ENCODE measurements around the gene LRRC75A.
A peak's percentile ranks its signal among the peaks of the same experiment; 100 is the strongest.

The LRRC75A gene

GRCh38 chr17:16484445-16485175 lies 7.4 kb downstream of the LRRC75A start:
- CTCF ChIA-PET, result interaction anchor here (1.1 to 1.5 kb wide), 3 partner anchors 12 to 32 kb away, joined by 3 to 5 read pairs (median 3); no protein-coding TSS in a partner anchor
- POLR2A ChIA-PET, result interaction anchor here (0.6 to 0.8 kb wide), 2 partner anchors 104 to 766 kb away, joined by 3 read pairs; no protein-coding TSS in a partner anchor

GRCh38 chr17:16483021-16483645 lies 8.9 kb downstream of the LRRC75A start:
- no peak for TF ChIP-seq CTCF (IDR thresholded peaks at IDR 0.05; ENCODE audit: insufficient read depth, low read length, missing control alignments)
- DNase-seq (ENCODE audit: low read depth, low spot score), result no peak
- ChIA-PET POLR2A (no interaction called here), CTCF (interaction anchor here (0.9 kb wide), 1 partner anchor 28 kb away, joined by 3 read pairs; no protein-coding TSS in a partner anchor)
- H3K4me3 ChIP-seq (ENCODE audit: low read depth, low read length), result no peak overlapping the region

More at GRCh38 chr17:16484445-16485175, 7.4 kb downstream of the LRRC75A start:
- TF ChIP-seq CTCF (IDR thresholded peaks at IDR 0.05; ENCODE audit: insufficient read depth, low read length, missing control alignments), result no peak
- peak overlapping the region; percentile 20; the same call in 1 of the 2 replicates for H3K4me3 ChIP-seq (ENCODE audit: low read depth, low read length)
- DNase-seq (ENCODE audit: low read depth, low spot score), result no peak

DNA sequence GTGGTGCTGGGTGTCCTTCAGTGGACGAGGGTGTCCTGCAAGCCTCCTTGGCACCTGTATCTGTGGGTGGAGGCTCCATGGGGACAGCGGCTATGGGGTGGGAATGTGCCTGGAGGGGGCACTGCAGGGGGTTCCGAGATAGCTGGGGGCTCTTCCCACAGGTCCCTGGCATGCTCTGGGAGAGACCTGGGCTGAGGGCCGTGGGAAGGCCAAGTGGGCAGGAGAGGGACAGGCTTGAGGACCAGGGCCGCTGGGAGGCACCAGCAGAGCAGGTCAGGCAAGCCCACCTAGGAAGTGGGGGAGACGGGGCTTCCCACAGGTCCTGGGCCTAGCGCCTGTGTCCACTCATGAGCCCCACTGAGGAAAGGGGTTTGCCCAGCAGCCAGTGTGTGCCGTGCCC lies 9.7 kb downstream of the LRRC75A start:
- POLR2A ChIA-PET, result no interaction called here
- no peak for TF ChIP-seq CTCF (IDR thresholded peaks at IDR 0.05; ENCODE audit: insufficient read depth, low read length, missing control alignments)
- CTCF ChIA-PET, result interaction anchor here (0.9 kb wide), 1 partner anchor 27 kb away, joined by 3 read pairs; no protein-coding TSS in a partner anchor
- DNase-seq (ENCODE audit: low read depth, low spot score), result no peak
- no peak overlapping the region for H3K4me3 ChIP-seq (ENCODE audit: low read depth, low read length)

- DNase-seq (ENCODE audit: low read depth, low spot score), result no peak
- H3K4me3 ChIP-seq (ENCODE audit: low read depth, low read length), result no peak overlapping the region
- ChIA-PET CTCF (interaction anchor here (1.9 kb wide), 1 partner anchor 28 kb away, joined by 7 read pairs; no protein-coding TSS in a partner anchor), POLR2A (no interaction called here)
- TF ChIP-seq CTCF (IDR thresholded peaks at IDR 0.05; ENCODE audit: insufficient read depth, low read length, missing control alignments), result no peak
Measured at GRCh38 chr17:16480995-16481394, 11.0 kb downstream of the LRRC75A start.

DNA sequence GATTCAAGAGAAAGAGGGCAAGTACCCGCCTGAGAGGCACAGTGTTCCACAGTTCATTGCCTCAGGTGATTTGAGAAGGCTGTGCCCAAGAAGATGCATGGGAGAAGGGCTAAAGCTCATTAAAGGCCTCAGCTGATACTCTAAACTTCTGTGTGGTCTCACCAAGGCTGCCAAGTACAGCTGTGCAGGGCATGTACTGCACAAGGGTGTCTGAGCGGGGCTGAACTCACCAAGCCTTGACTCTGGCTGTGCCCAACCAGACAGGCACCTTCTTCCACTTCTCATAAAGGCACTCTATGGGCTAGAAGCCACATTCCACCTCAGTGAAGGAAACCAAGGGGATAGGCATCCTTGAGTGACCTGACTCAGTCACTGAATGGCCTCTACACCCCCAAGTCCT lies 12.7 kb downstream of the LRRC75A start:
- no peak for TF ChIP-seq CTCF (IDR thresholded peaks at IDR 0.05; ENCODE audit: insufficient read depth, low read length, missing control alignments)
- ChIA-PET POLR2A (no interaction called here), CTCF (interaction anchor here (0.9 to 5.8 kb wide), 5 partner anchors 10 to 43 kb away, joined by 3 to 36 read pairs (median 4); no protein-coding TSS in a partner anchor)
- no peak overlapping the region for H3K4me3 ChIP-seq (ENCODE audit: low read depth, low read length)
- DNase-seq (ENCODE audit: low read depth, low spot score), result no peak

DNA sequence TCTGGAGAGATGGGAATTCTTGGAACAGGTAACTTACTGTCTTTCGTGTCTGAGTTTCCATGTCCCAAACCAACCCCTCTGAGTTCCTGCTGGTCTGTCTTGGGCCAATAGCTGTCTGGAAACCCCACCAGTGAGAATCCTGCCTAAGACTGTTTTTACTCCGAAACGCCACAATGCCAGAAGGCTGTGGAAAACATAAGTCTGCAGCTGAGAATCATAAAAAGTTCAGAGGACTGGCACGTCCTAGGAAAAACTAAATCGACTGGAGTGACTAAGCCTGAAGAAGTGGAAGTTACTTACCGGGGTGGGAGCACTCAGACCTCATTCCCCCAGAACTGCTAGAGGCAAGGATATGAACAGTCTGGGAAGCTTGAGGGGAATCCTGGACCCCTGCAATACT lies 13.3 kb downstream of the LRRC75A start:
- H3K4me3 ChIP-seq (ENCODE audit: low read depth, low read length), result no peak overlapping the region
- DNase-seq (ENCODE audit: low read depth, low spot score), result no peak
- TF ChIP-seq CTCF (IDR thresholded peaks at IDR 0.05; ENCODE audit: insufficient read depth, low read length, missing control alignments), result no peak
- ChIA-PET POLR2A (interaction anchor here (1.1 kb wide), 1 partner anchor 11 kb away, joined by 4 read pairs; no protein-coding TSS in a partner anchor), CTCF (interaction anchor here (0.9 to 5.8 kb wide), 4 partner anchors 16 to 44 kb away, joined by 3 to 36 read pairs (median 4); no protein-coding TSS in a partner anchor)
